Central memory CD8-positive, alpha-beta T cell (primary cell): ENCODE data around the gene MID1IP1.

Experiments used
- ATAC-seq: fragments of 150-1000 bp; cut with Tn5 transposase; replicated peaks from 2 replicates; pipeline ENCODE4 v1.10.0; 2022; ENCODE audit warnings: mild to moderate bottlenecking, moderate FRiP score, moderate number of reproducible peaks; ENCODE audit not compliant: poor library complexity, severe bottlenecking; ENCODE audit errors: extremely low read depth
- DNase-seq, 2 donors: peaks; one replicate each; pipeline ENCODE4 v3.0.0; 2021; ENCODE audit warnings: low spot score in 2 of 2
- H3K27ac Mint-ChIP-seq: one replicate; pipeline ENCODE4 v1.8.0; 2022; ENCODE audit warnings: low read depth, mild to moderate bottlenecking, moderate library complexity, mixed read lengths
- H3K27me3 Mint-ChIP-seq: one replicate; pipeline ENCODE4 v1.8.0; 2022; ENCODE audit warnings: mixed read lengths
- H3K36me3 Mint-ChIP-seq: one replicate; pipeline ENCODE4 v1.8.0; 2022; ENCODE audit warnings: mild to moderate bottlenecking, moderate library complexity, mixed read lengths; ENCODE audit not compliant: insufficient read depth
- H3K4me1 Mint-ChIP-seq: one replicate; pipeline ENCODE4 v1.8.0; 2022; ENCODE audit warnings: mixed read lengths
- H3K4me3 Mint-ChIP-seq: one replicate; pipeline ENCODE4 v1.8.0; 2022; ENCODE audit warnings: mild to moderate bottlenecking, moderate library complexity, mixed read lengths
- H3K9me3 Mint-ChIP-seq: one replicate; pipeline ENCODE4 v1.8.0; 2022; ENCODE audit warnings: mixed read lengths

Gene MID1IP1

DNA sequence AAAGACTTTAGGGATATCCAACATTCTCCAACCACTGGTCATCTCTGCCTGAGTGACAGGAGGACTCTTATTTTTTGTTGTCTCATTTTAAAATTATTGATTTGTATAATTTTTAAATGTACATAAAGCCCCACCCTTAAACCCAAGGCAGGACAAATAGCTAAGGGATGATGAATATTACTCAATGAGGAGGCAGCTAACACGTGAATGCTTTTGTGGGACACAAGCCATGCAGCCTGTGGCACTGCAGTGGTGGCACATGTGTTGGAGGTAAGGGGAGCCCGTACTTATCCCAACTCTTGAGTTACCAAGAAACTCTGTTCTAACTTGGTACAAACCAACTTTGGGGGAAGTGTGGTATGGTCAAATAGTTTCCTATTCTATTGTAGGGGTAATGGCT, 19.5 kb downstream of the MID1IP1 start:
- H3K9me3 Mint-ChIP-seq, result no peaks in the 10 kb centered on the region
- ATAC-seq, result no peak
- H3K27me3 Mint-ChIP-seq, result no peaks in the 10 kb centered on the region
- H3K36me3 Mint-ChIP-seq, result no peaks in the 10 kb centered on the region
- H3K27ac Mint-ChIP-seq, result no peak overlapping the region
- no peaks in the 10 kb centered on the region for H3K4me1 Mint-ChIP-seq
- no peak for DNase-seq
- H3K4me3 Mint-ChIP-seq, result no peak overlapping the region

GRCh38 chrX:38824176-38824575, 22.9 kb downstream of the MID1IP1 start:
- H3K36me3 Mint-ChIP-seq, result no peaks in the 10 kb centered on the region
- ATAC-seq, result no peak

DNA sequence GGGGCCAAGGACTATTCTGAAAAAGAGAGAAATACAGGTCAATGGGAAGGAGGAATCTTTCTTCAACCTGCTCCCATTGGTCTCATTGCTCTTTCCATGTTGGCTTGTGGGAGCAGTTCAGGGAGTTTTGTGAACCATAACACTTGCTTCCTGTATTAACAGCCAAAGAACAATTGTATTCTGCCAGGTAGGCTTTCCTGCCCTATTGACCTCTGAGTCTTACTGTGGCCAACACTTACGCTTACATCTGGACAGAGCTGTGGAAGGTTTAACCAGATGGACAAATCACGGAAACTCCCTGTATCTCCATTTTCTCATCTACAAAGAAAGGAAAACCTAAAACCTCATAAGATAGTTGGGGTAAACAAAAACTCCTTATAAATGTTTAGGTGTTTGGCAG, 30.7 kb downstream of the MID1IP1 start:
- Mint-ChIP-seq H3K4me1 (no peaks in the 10 kb centered on the region), H3K9me3 (no peaks in the 10 kb centered on the region), H3K4me3 (no peak overlapping the region), H3K27me3 (no peaks in the 10 kb centered on the region), H3K27ac (no peak overlapping the region), H3K36me3 (no peaks in the 10 kb centered on the region)
- ATAC-seq (no peak), DNase-seq (no peak)

More at GRCh38 chrX:38824176-38824575, 22.9 kb downstream of the MID1IP1 start:
- no peaks in the 10 kb centered on the region for H3K27me3 Mint-ChIP-seq
- H3K9me3 Mint-ChIP-seq, result no peaks in the 10 kb centered on the region
- no peak overlapping the region for H3K4me3 Mint-ChIP-seq
- no peak for DNase-seq
- no peaks in the 10 kb centered on the region for H3K4me1 Mint-ChIP-seq
- H3K27ac Mint-ChIP-seq, result no peak overlapping the region

GRCh38 chrX:38837389-38837788, 36.1 kb downstream of the MID1IP1 start:
- Mint-ChIP-seq H3K9me3 (no peaks in the 10 kb centered on the region), H3K27ac (no peak overlapping the region), H3K4me1 (no peaks in the 10 kb centered on the region), H3K36me3 (no peaks in the 10 kb centered on the region), H3K27me3 (no peaks in the 10 kb centered on the region), H3K4me3 (no peak overlapping the region)
- ATAC-seq (no peak), DNase-seq (no peak)

DNA sequence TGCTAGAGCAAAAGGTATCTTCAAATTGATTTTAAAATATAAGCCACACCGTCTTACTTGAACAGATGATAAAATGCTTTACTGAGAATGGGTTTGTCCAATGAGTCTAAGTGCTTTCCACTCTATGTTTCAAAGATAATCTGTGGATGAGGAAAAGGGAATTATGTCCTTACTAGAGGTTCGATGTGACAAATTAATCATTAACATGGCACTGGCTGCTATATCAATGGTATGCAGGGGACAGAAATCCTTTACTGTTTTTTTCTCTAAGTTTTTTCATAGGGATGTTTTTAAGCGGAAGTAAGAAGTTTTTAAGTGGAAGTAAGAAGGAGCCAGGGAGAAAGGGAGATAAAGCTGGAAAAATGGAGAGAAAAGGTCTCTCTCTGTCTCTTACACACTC, 38.0 kb downstream of the MID1IP1 start:
- ATAC-seq (no peak), DNase-seq (no peak)
- Mint-ChIP-seq H3K36me3 (no peaks in the 10 kb centered on the region), H3K4me1 (no peaks in the 10 kb centered on the region), H3K27ac (no peak overlapping the region), H3K9me3 (no peaks in the 10 kb centered on the region), H3K27me3 (no peaks in the 10 kb centered on the region), H3K4me3 (no peak overlapping the region)

GRCh38 chrX:38839944-38840343, 38.7 kb downstream of the MID1IP1 start:
- DNase-seq (no peak), ATAC-seq (no peak)
- Mint-ChIP-seq H3K36me3 (no peaks in the 10 kb centered on the region), H3K27me3 (no peaks in the 10 kb centered on the region), H3K4me3 (no peak overlapping the region), H3K27ac (no peak overlapping the region), H3K9me3 (no peaks in the 10 kb centered on the region), H3K4me1 (no peaks in the 10 kb centered on the region)

GRCh38 chrX:38841750-38842149, 40.5 kb downstream of the MID1IP1 start:
- H3K27ac Mint-ChIP-seq, result no peak overlapping the region
- no peak for ATAC-seq
- DNase-seq, result no peak
- H3K27me3 Mint-ChIP-seq, result no peaks in the 10 kb centered on the region
- H3K4me3 Mint-ChIP-seq, result no peak overlapping the region
- H3K9me3 Mint-ChIP-seq, result no peaks in the 10 kb centered on the region
- no peaks in the 10 kb centered on the region for H3K4me1 Mint-ChIP-seq
- no peaks in the 10 kb centered on the region for H3K36me3 Mint-ChIP-seq

GRCh38 chrX:38845426-38845825, 44.2 kb downstream of the MID1IP1 start:
- H3K4me1 Mint-ChIP-seq, result no peaks in the 10 kb centered on the region
- no peak overlapping the region for H3K4me3 Mint-ChIP-seq
- H3K27ac Mint-ChIP-seq, result no peak overlapping the region
- ATAC-seq (no peak), DNase-seq (no peak)
- no peaks in the 10 kb centered on the region for H3K9me3 Mint-ChIP-seq
- no peaks in the 10 kb centered on the region for H3K36me3 Mint-ChIP-seq
- no peaks in the 10 kb centered on the region for H3K27me3 Mint-ChIP-seq

DNA sequence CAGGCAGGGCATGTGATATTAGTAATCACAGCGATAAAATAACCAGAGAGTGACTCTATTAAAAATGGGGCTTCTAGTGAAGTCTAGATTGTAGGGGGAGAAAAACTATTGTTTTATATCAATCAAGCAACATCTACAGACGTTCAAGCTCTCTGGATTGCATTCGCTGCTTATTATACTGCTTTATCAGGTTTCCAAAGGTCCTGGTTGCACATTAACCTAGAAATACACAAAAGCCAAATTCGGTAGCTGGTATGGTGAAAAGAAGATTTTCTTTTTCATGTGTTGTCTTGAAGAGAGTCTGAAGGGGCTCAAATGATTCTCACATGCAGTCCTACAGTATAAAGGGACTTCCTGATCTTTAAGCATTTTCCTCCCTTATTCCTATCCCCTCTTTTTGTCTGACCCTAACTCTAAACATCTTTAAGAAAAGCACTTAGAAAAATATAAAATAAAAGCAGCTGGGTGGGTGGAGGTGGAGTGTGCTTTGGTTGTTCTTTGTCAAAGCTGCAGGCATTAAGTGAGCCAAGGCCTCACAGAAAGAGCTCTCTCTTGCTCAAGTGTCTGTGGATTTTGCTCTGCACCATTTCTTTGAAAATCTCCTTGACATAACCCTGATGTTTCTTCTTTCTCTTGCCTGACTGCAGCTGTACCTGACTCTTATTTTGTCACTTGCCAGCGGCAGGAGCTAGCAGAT, 46.1 kb downstream of the MID1IP1 start:
- Mint-ChIP-seq H3K4me3 (no peak overlapping the region), H3K27ac (no peak overlapping the region), H3K9me3 (no peaks in the 10 kb centered on the region), H3K27me3 (no peaks in the 10 kb centered on the region), H3K36me3 (no peaks in the 10 kb centered on the region), H3K4me1 (no peaks in the 10 kb centered on the region)
- DNase-seq (no peak), ATAC-seq (no peak)

GRCh38 chrX:38847903-38848230, 46.6 kb downstream of the MID1IP1 start:
- H3K4me1 Mint-ChIP-seq, result no peaks in the 10 kb centered on the region
- no peaks in the 10 kb centered on the region for H3K27me3 Mint-ChIP-seq
- DNase-seq (no peak), ATAC-seq (no peak)
- no peak overlapping the region for H3K27ac Mint-ChIP-seq
- H3K4me3 Mint-ChIP-seq, result no peak overlapping the region
- H3K36me3 Mint-ChIP-seq, result no peaks in the 10 kb centered on the region
- no peaks in the 10 kb centered on the region for H3K9me3 Mint-ChIP-seq

GRCh38 chrX:38848671-38849455, 47.6 kb downstream of the MID1IP1 start:
- DNase-seq (no peak), ATAC-seq (no peak)
- no peaks in the 10 kb centered on the region for H3K4me1 Mint-ChIP-seq
- H3K4me3 Mint-ChIP-seq, result no peak overlapping the region
- no peaks in the 10 kb centered on the region for H3K9me3 Mint-ChIP-seq
- H3K27me3 Mint-ChIP-seq, result no peaks in the 10 kb centered on the region
- no peaks in the 10 kb centered on the region for H3K36me3 Mint-ChIP-seq
- H3K27ac Mint-ChIP-seq, result no peak overlapping the region

DNA sequence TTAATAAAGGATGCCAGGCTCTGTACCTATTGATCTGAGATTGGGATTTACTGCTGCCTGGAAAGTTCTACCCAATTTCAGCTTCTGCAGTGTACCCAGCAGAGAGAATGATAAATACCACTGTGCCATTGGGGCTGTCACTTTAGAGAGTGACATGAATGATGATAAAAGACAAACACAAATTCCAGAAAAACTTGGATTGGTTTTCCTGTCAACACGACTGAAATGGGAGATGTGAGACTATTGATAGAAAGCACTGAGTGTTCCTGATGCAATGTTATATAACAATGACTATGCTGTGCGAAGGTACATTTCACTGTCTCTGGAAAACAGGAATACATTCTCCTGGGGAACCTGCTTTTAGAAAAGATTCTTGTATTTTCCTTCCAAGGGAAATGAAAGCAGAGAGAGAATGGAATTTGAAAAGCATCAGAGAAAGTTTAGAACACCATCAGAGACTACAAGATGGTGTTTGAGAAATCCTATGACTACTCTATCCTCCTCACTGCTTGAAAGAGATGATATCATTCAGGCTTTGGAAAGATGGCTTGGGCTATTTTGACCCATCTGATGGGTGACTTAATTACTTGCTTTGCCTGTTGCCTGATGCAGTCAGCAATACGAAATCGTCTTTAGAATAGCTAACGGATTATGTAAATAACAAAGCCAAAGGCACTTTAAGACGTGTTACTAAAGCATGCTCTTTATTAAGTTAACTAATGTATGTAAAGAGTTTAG, 49.7 kb downstream of the MID1IP1 start:
- Mint-ChIP-seq H3K27me3 (no peaks in the 10 kb centered on the region), H3K36me3 (no peaks in the 10 kb centered on the region), H3K4me1 (no peaks in the 10 kb centered on the region), H3K27ac (no peak overlapping the region), H3K4me3 (no peak overlapping the region), H3K9me3 (no peaks in the 10 kb centered on the region)
- no peak for ATAC-seq
- DNase-seq, result no peak

- no peak overlapping the region for H3K4me3 Mint-ChIP-seq
- H3K9me3 Mint-ChIP-seq, result no peaks in the 10 kb centered on the region
- no peaks in the 10 kb centered on the region for H3K4me1 Mint-ChIP-seq
- no peak for DNase-seq
- no peak for ATAC-seq
- H3K27me3 Mint-ChIP-seq, result no peaks in the 10 kb centered on the region
- H3K36me3 Mint-ChIP-seq, result no peaks in the 10 kb centered on the region
- H3K27ac Mint-ChIP-seq, result no peak overlapping the region
Measured at GRCh38 chrX:38854305-38854704, 53.0 kb downstream of the MID1IP1 start.
